ENCODE measurements around the gene NPC2.

DNA sequence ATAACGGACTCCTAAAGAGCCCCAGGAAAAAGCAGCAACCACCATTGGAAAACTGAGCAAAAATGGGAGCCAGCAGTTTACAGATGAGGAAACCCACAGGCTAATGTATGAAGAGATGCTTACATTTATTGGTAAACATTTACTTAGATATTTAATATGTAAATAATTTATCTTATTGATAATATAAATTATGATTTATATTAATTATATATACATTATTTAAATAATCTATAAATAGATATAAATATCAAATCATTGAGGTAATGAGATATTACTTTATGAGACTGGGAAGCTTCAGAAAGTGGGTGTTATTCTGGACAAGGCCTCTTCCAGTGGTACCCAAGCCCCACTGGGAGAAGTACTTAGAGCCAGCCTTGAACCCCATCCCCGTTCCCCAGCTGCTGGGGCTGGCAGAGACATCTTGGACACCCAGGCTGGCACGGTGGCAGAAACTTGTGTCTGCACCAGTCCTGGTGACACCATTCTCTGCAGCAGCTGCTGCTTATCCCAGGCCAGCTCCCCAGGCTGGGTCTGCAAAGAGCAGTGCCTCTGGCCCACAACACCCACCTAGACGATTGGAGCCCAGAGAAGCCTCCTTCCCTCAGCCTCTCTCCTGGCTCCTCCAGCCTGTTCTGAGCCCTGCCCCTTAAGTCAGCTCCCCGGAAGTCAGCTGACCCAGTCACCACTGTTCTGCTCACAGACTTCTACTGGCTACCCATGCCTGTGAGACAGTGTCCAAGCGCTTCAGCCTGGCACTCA is 26.4 kb upstream of the NPC2 start:
- TF ChIP-seq, protein P1, sequence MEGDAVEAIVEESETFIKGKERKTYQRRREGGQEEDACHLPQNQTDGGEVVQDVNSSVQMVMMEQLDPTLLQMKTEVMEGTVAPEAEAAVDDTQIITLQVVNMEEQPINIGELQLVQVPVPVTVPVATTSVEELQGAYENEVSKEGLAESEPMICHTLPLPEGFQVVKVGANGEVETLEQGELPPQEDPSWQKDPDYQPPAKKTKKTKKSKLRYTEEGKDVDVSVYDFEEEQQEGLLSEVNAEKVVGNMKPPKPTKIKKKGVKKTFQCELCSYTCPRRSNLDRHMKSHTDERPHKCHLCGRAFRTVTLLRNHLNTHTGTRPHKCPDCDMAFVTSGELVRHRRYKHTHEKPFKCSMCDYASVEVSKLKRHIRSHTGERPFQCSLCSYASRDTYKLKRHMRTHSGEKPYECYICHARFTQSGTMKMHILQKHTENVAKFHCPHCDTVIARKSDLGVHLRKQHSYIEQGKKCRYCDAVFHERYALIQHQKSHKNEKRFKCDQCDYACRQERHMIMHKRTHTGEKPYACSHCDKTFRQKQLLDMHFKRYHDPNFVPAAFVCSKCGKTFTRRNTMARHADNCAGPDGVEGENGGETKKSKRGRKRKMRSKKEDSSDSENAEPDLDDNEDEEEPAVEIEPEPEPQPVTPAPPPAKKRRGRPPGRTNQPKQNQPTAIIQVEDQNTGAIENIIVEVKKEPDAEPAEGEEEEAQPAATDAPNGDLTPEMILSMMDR (IDR thresholded peaks at IDR 0.05) = no peak
- no peak for TF ChIP-seq POLR2AphosphoS5 (IDR thresholded peaks at IDR 0.05)
- TF ChIP-seq POLR2A (IDR thresholded peaks at IDR 0.05; ENCODE audit: low read depth) = no peak
- no peak for TF ChIP-seq EP300 (IDR thresholded peaks at IDR 0.05)

Measured in esophagus muscularis mucosa (tissue), 4 donors.